WTC11 (cell line): ENCODE measurements around the gene DHRS4L2. TPM values are rescaled to one million over a fixed set of nuclear protein-coding genes. Genes with fewer than 3 reads are reported as not detected.

Source experiments
- ARID4B ChIP-seq: sonication (generic); formaldehyde crosslinking; IDR thresholded peaks from 2 replicates; pipeline ENCODE4 v1.8.0; 2023; ENCODE audit warnings: missing genetic modification reagents, mild to moderate bottlenecking, borderline replicate concordance
- CDX4 ChIP-seq: fragments of 250-450 bp; sonication (Bioruptor Pico); IDR thresholded peaks from 2 replicates; pipeline ENCODE4 v1.9.0; 2021; ENCODE audit warnings: moderate library complexity, mild to moderate bottlenecking, inconsistent platforms, borderline replicate concordance
- CREB1 ChIP-seq: sonication (generic); formaldehyde crosslinking; IDR thresholded peaks from 2 replicates; pipeline ENCODE4 v1.8.0; 2023; ENCODE audit warnings: mild to moderate bottlenecking, missing genetic modification reagents
- ESRRA ChIP-seq: sonication (generic); formaldehyde crosslinking; IDR thresholded peaks from 2 replicates; pipeline ENCODE4 v1.8.1; 2022; ENCODE audit warnings: mild to moderate bottlenecking, missing genetic modification reagents, borderline replicate concordance
- FOXP1 ChIP-seq: sonication (generic); formaldehyde crosslinking; IDR thresholded peaks from 2 replicates; pipeline ENCODE4 v1.8.0; 2022; ENCODE audit warnings: missing genetic modification reagents, mild to moderate bottlenecking, moderate library complexity, borderline replicate concordance
- FOXP4 ChIP-seq: sonication (generic); formaldehyde crosslinking; IDR thresholded peaks from 2 replicates; pipeline ENCODE4 v1.8.0; 2022; ENCODE audit warnings: mild to moderate bottlenecking, missing genetic modification reagents
- GRHL2 ChIP-seq: fragments of 250-450 bp; sonication (Bioruptor Pico); IDR thresholded peaks from 2 replicates; pipeline ENCODE4 v1.8.0; 2022; ENCODE audit warnings: mild to moderate bottlenecking, moderate library complexity; ENCODE audit not compliant: insufficient replicate concordance, severe bottlenecking
- MLX ChIP-seq: sonication (generic); formaldehyde crosslinking; IDR thresholded peaks from 2 replicates; pipeline ENCODE4 v1.8.1; 2023; ENCODE audit warnings: mild to moderate bottlenecking, missing genetic modification reagents, moderate library complexity
- PRRX2 ChIP-seq: fragments of 250-450 bp; sonication (Bioruptor Pico); IDR thresholded peaks from 2 replicates; pipeline ENCODE4 v1.8.0; 2021; ENCODE audit warnings: mild to moderate bottlenecking
- TP53 ChIP-seq: sonication (generic); formaldehyde crosslinking; IDR thresholded peaks from 2 replicates; pipeline ENCODE4 v1.8.1; 2023; ENCODE audit warnings: mild to moderate bottlenecking, missing genetic modification reagents
- USF1 ChIP-seq: sonication (generic); formaldehyde crosslinking; IDR thresholded peaks from 2 replicates; pipeline ENCODE4 v1.8.0; 2022; ENCODE audit warnings: mild to moderate bottlenecking, missing genetic modification reagents
- ZNF138 ChIP-seq: sonication (generic); formaldehyde crosslinking; conservative IDR thresholded peaks from 2 replicates; pipeline ENCODE4 v1.8.1; 2022; ENCODE audit warnings: mild to moderate bottlenecking, moderate library complexity, missing genetic modification reagents
- ZNF232 ChIP-seq: sonication (generic); formaldehyde crosslinking; IDR thresholded peaks from 2 replicates; pipeline ENCODE4 v1.8.0; 2022; ENCODE audit warnings: mild to moderate bottlenecking, missing genetic modification reagents
- ZNF396 ChIP-seq: fragments of 250-450 bp; sonication (Bioruptor Pico); IDR thresholded peaks from 2 replicates; pipeline ENCODE4 v1.8.0; 2021; ENCODE audit warnings: mild to moderate bottlenecking, moderate library complexity, borderline replicate concordance
- ZNF416 ChIP-seq: fragments of 250-450 bp; sonication (Bioruptor Pico); IDR thresholded peaks from 2 replicates; pipeline ENCODE4 v1.9.0; 2021; ENCODE audit warnings: mild to moderate bottlenecking, inconsistent platforms
- ZNF425 ChIP-seq: fragments of 250-450 bp; sonication (Bioruptor Pico); conservative IDR thresholded peaks from 2 replicates; pipeline ENCODE4 v1.9.0; 2021; ENCODE audit warnings: mild to moderate bottlenecking
- ZNF512 ChIP-seq: sonication (generic); formaldehyde crosslinking; IDR thresholded peaks from 2 replicates; pipeline ENCODE4 v1.8.1; 2022; ENCODE audit warnings: missing genetic modification reagents, borderline replicate concordance
- ZNF671 ChIP-seq: fragments of 250-450 bp; sonication (Bioruptor Pico); IDR thresholded peaks from 2 replicates; pipeline ENCODE4 v1.8.0; 2021; ENCODE audit warnings: mild to moderate bottlenecking
- total RNA-seq: library from RNA; stranded (reverse); gene quantifications from 3 replicates; pipeline ENCODE4 v1.2.3, GENCODE V29; 2021

The DHRS4L2 gene
- total RNA-seq, 1 experiment from 2014 or later: 10.2 TPM

- TF ChIP-seq ARID4B (CRISPR knock-in tag): no peak
- TF ChIP-seq ZNF232 (CRISPR knock-in tag): no peak
- no peak for TF ChIP-seq GRHL2 (CRISPR knock-in tag)
- no peak for TF ChIP-seq ZNF416 (CRISPR knock-in tag)
- TF ChIP-seq MLX (CRISPR knock-in tag): no peak
- no peak for TF ChIP-seq ZNF512 (CRISPR knock-in tag)
- TF ChIP-seq ZNF425 (CRISPR knock-in tag): no peak
- TF ChIP-seq USF1 (CRISPR knock-in tag): no peak
- TF ChIP-seq PRRX2 (CRISPR knock-in tag): no peak
- no peak for TF ChIP-seq CREB1 (CRISPR knock-in tag)
- no peak for TF ChIP-seq FOXP4 (CRISPR knock-in tag)
- no peak for TF ChIP-seq FOXP1 (CRISPR knock-in tag)
- no peak for TF ChIP-seq ZNF671 (CRISPR knock-in tag)
- no peak for TF ChIP-seq ZNF138 (CRISPR knock-in tag)
- no peak for TF ChIP-seq CDX4
- no peak for TF ChIP-seq TP53 (CRISPR knock-in tag)
- TF ChIP-seq ESRRA (CRISPR knock-in tag): no peak
- TF ChIP-seq ZNF396 (CRISPR knock-in tag): no peak
Measured at GRCh38 chr14:23939607-23940326, 49.0 kb upstream of the DHRS4L2 start (continued).
